Panc1 (cell line): ENCODE measurements around the gene LRRC34.

ENCODE experiments used
- POLR2AphosphoS5 ChIP-seq: IDR thresholded peaks from 2 replicates; pipeline ENCODE4 v1.6.1; 2012; ENCODE audit warnings: mild to moderate bottlenecking, low read depth, low read length, moderate library complexity
- SIN3A ChIP-seq: IDR thresholded peaks from 2 replicates; pipeline ENCODE4 v1.6.1; 2012; ENCODE audit warnings: low read depth, mild to moderate bottlenecking, low read length, moderate library complexity, borderline replicate concordance; ENCODE audit not compliant: insufficient read depth
- TCF7L2 ChIP-seq: IDR thresholded peaks from 2 replicates; pipeline ENCODE4 v1.6.1; 2011; ENCODE audit warnings: mild to moderate bottlenecking, low read depth, low read length, inconsistent platforms
- TF ChIP-seq, protein P1 (sequence below): fragments of 450-650 bp; IDR thresholded peaks from 2 replicates; pipeline ENCODE4 v1.5.1; 2017; ENCODE audit warnings: mild to moderate bottlenecking
- TF ChIP-seq, protein P2 (sequence below), 2 experiments: IDR thresholded peaks; 2 replicates each; pipeline ENCODE4 v1.6.1; 2011 to 2012; ENCODE audit warnings: low read depth in 2 of 2, control low read depth in 1 of 2, low read length in 1 of 2, mild to moderate bottlenecking in 1 of 2, moderate library complexity in 1 of 2; ENCODE audit not compliant: insufficient read depth in 1 of 2

DNA sequence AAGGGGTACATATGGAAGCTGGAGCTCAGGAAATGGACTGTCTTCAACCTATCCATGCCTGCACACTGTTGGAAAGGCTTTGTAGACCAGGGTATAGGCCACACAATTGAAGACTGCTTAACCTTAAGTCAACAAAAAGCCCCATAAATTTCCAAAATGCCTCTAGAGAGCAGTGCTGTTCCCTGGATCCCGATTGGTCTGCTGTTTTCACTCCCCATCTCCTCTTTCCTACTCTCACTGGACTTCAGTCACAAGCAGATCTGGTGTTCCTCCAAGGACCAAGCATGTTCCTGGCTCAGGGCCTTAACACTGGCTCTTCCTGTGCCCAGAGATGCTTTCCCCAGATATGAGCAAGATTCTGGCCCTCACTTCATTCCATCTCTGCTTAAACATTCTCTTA, 22.8 kb upstream of the LRRC34 start:
- TF ChIP-seq, protein P1, sequence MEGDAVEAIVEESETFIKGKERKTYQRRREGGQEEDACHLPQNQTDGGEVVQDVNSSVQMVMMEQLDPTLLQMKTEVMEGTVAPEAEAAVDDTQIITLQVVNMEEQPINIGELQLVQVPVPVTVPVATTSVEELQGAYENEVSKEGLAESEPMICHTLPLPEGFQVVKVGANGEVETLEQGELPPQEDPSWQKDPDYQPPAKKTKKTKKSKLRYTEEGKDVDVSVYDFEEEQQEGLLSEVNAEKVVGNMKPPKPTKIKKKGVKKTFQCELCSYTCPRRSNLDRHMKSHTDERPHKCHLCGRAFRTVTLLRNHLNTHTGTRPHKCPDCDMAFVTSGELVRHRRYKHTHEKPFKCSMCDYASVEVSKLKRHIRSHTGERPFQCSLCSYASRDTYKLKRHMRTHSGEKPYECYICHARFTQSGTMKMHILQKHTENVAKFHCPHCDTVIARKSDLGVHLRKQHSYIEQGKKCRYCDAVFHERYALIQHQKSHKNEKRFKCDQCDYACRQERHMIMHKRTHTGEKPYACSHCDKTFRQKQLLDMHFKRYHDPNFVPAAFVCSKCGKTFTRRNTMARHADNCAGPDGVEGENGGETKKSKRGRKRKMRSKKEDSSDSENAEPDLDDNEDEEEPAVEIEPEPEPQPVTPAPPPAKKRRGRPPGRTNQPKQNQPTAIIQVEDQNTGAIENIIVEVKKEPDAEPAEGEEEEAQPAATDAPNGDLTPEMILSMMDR, result no peak
- TF ChIP-seq POLR2AphosphoS5 (no peak), TCF7L2 (no peak), SIN3A (no peak)
- TF ChIP-seq, protein P2, sequence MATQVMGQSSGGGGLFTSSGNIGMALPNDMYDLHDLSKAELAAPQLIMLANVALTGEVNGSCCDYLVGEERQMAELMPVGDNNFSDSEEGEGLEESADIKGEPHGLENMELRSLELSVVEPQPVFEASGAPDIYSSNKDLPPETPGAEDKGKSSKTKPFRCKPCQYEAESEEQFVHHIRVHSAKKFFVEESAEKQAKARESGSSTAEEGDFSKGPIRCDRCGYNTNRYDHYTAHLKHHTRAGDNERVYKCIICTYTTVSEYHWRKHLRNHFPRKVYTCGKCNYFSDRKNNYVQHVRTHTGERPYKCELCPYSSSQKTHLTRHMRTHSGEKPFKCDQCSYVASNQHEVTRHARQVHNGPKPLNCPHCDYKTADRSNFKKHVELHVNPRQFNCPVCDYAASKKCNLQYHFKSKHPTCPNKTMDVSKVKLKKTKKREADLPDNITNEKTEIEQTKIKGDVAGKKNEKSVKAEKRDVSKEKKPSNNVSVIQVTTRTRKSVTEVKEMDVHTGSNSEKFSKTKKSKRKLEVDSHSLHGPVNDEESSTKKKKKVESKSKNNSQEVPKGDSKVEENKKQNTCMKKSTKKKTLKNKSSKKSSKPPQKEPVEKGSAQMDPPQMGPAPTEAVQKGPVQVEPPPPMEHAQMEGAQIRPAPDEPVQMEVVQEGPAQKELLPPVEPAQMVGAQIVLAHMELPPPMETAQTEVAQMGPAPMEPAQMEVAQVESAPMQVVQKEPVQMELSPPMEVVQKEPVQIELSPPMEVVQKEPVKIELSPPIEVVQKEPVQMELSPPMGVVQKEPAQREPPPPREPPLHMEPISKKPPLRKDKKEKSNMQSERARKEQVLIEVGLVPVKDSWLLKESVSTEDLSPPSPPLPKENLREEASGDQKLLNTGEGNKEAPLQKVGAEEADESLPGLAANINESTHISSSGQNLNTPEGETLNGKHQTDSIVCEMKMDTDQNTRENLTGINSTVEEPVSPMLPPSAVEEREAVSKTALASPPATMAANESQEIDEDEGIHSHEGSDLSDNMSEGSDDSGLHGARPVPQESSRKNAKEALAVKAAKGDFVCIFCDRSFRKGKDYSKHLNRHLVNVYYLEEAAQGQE (IDR thresholded peaks at IDR 0.05; ENCODE audit: insufficient read depth in 1 of 2, low read depth in 2 of 2, low read length in 1 of 2), result no peak
